DMS79 treated with DMSO at 0.1 percent for 48 hours (cell line): ENCODE measurements around the gene CDPF1.
A peak's percentile ranks its signal among the peaks of the same experiment; 100 is the strongest.

ENCODE experiments used
- DNase-seq: peaks from one replicate; lab custom pipeline; 2025; lab: John Stamatoyannopoulos, UW

The CDPF1 gene, protein sequence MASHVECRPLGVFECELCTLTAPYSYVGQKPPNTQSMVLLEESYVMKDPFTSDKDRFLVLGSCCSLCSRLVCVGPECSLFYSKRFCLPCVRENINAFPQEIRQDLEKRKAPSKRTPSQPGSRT

GRCh38 chr22:46250035-46250782 lies at the start of gene CDPF1:
TSS of gene CDPF1 (minus strand) at chr22:46250293. CDS start at chr22:46248284, 2,009 bp downstream.
- peak; percentile 57 for DNase-seq

- no peak for DNase-seq
Measured at GRCh38 chr22:46299101-46299500, 49.0 kb upstream of the CDPF1 start.

DNA sequence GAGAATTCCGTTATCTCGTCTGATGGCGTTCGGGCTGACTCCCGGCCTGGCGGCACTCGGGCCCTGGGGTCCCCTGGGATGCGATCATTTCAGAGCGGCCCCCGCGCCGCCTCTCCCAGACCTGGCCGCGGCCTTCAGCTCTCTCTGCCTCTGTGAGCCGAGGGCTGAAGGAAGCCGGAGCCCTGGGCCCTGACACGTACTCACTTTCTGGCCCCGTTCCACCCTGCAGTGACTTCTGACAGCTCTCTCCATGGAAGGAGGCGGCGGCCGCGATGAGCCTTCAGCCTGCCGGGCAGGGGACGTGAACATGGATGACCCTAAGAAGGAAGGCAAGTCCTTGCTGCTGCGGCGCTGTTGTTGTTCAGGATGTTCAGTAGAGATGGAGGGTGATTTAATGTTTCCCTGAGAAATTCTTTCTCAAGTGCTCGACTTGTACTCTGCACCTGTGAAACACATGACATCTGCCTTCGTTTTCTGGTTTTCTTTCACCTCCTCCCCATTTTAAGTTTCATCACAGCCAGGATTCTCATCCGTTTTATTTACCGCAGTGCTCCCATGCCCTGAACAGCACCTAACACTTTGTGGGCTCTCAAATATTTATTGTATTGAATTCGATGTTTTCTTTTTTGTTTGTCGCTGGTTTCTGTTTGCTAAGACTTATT lies 47.2 kb upstream of the CDPF1 start:
- peak; percentile 5 for DNase-seq

DNA sequence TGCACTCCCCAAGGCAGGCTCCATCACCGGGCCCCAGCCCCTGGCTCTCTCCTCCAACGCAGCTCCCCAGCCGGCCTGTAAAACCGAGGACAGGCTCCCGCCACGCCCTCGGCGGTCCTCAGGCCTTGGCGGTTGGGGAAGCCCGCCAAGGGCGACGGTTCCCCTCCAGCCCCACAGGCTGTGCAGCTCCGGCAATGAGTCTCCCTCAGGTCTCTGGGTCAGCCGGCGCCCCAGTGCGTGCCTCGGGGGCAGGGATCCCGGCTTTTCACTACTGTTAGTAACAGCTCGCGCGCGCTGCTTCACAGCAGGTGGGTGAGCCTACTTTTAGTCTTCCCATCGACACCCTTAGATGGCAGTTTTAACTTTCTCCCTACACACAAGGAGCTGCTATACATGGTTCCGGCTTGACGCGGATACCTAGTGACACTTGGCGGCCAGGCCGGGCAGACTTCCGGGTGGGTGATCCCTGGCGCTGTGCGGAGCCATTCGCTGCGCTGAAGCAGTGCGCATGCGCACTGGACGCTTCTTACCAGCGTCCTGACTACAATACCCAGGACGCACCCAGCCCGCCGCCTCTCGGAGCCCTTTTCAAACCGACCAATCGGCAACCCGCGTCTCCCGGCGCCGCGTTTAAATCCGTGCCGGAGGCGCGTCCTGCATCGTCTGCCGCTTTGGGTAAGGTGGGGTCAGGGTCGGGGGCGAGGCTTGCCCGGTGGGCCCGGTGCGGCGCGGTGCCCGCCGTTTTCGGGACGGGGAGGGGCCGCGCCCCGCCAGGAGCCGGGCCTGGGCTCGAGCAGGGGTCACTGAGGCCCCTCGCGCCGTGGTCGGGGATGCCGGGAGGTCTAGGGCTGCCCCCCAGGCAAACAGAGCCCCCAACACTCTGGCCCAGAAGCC lies 46.4 kb upstream of the CDPF1 start, which contains the start of gene GTSE1:
TSS of gene GTSE1 (plus strand) at position 614 of the 894 bp plus-strand sequence. CDS start 531 bp downstream, outside the sequence.
- DNase-seq = peak; percentile 88

- DNase-seq = no peak
Measured at GRCh38 chr22:46295277-46295971, 45.3 kb upstream of the CDPF1 start.

DNA sequence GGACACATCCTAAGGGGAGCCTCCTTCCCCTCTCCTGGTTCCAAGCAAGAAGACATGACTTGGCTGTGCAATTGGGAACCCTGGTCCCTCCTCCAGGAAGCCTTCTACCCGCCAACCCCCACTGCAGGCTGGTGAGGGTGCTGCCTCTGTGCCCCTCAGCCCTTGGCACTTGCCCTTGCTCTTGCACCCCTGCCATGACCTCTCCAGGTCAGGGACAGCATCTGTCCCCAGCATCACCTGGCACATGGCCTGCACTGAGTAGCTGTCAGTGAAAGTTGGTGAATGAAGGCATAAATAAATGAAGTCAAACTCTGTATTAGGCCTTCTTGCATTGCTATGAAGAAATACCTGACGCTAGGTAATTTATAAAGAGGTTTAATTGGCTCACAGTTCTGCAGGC lies 44.7 kb upstream of the CDPF1 start:
- no peak for DNase-seq

GRCh38 chr22:46293577-46294260 lies 43.6 kb upstream of the CDPF1 start:
- no peak for DNase-seq

DNA sequence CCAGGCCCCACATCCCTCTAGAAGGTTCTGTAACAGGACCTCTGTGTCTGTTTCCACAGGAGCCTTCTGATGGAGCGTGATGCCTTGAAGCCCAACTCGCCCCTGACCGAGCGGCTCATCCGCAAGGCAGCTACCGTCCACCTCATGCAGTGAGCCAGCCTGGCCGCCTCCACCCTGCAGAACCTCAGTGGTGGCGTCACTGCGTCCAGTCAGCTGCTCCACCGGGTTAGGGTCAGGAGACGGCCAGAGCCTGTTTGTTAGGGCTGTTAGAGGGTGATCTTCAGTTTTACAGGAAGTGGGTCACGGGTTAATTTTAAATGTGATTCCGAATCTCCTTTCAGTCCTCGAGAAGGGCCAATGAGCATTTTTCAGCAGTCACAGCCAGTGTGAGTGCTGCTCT lies 42.6 kb upstream of the CDPF1 start:
- no peak for DNase-seq

DNA sequence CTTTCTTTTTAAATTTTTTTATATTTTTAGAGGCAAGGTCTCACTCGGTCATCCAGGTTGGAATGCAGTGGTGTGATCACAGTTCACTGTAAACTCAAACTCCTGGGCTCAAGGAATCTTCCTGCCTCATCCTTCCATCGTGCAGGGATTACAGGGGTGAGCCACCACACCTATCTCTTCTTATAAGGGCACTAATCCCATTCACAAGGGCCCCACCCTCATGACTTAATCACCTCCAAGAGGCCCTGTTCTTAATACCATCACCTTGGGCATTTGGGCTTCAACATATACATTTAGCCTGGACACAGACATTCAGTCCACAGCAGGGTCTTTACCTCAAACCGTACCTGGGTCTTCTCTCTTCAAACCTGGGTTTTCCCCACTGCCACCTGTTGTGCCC lies 42.1 kb upstream of the CDPF1 start:
- no peak for DNase-seq

DNA sequence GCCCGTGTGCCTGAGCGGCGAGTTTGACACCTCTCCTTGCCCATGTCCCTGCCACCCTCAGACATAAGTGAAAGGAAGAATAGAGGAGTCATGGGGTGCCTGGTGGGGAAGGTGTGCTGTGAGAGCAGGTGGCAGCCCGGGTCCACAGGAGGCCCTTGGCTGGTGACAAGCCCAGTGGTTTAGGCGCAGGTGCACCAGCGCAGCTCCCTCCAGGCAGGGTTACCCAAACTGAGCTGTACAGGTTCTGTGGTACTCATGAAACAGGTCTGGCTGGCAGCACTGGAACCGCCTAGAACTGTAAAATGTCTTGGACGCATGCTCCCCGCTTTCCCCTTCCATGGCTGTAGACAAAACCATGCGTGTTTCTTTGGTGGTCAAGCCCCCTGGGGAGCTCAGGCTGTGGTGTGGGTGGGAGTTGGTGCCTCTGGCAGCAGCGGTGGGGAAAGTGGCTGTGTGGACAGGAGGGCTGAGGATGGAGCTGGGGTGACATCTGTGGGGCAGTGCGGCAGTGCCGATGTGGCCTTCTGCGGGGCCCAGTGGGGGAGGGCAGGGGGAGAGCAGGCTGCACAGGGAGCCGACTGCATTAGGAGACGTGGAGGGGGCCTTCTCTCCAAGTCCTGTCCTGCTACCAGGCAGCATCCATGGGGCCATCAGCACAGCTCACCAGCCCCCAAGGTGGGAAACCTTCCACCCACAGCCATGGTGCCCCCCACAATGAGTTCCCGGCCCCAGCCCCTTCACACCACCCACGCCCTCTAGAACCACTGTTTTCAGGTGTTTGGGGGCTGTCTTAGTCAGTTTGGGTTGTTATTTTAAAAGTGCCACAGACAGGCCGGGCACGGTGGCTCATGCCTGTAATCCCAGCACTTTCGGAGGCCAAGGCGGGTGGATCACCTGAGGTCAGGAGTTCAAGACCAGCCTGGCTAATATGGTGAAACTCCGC lies 41.0 kb upstream of the CDPF1 start:
- no peak for DNase-seq

DNA sequence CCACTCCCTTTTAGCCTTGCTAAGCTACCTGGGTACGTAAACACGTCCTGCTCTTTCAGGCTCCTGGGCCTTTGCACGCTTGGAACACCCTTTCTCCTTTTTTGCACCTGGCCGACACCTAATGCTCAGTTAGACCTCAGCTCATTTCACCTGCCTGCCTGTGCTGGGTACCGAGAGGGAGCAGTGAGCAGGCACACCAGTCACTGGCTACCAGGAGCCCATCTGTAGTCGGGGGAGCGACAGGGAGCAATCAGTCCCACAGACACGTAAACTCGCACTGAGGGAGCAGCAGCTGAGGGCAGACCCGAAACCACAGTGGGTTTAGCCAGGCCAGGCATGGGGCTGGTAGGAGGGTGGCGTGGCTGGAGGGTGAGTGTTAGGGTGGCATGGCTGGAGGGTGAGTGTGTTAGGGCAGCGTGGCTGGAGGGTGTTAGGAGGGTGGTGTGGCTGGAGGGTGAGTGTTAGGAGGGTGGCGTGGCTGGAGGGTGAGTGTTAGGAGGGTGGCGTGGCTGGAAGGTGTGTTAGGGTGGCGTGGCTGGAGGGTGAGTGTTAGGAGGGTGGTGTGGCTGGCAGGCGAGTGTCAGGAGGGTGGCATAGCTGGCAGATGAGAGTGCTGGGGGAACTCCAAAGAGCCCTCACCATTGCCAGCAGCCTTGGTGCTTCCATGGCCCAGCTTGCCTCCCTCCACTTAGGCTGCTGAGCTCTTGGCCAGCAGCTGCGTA lies 40.2 kb upstream of the CDPF1 start:
- no peak for DNase-seq

DNA sequence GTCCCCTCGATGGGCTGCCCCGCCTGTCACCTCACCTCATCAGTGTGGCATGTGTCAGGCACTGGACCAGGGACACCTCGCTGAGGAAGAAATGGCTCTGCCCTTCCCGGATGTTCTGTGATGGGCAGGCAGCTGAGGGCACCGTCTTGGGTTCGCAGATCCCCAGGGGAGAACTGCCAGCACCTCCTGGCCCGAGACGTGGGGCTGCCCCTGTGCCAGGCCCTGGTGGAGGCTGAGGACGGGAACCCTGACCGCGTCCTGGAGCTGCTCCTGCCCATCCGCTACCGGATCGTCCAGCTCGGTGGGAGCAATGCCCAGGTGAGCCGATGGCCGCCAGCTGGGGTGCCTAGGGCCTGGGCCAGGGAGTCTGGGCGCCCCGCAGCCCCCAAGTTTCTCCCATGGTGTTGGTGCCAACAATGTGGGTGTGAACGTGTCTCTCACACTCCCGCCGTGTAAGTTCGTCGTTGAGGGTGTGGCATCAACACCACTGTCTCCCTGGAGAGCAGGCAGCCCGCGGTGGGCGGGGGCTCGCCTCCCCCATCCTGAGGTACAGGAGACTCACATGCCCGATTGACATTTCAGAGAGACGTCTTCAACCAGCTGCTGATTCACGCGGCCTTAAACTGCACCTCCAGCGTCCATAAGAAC lies 39.3 kb upstream of the CDPF1 start:
- DNase-seq = no peak

DNA sequence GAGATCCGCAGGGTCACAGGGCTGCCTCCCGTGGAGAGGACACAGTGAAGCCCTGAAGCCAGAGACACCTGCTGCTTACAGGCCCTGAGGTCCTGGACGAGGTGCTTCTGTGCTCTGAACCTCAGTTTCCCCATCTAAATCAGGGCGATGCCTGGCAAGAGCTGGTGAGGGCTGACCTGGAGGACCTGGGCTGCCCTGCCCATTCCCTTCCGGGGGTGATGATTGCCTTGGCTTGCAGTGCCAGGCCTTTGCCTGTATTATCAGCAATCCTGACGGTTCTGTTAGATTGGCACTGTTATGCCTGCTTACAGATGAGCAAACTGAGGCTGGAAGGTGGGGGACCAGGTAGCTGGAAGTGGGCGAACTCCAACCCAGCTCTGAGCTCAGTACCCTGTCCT lies 38.8 kb upstream of the CDPF1 start:
- no peak for DNase-seq

GRCh38 chr22:46287873-46288751 lies 38.0 kb upstream of the CDPF1 start:
- no peak for DNase-seq

DNA sequence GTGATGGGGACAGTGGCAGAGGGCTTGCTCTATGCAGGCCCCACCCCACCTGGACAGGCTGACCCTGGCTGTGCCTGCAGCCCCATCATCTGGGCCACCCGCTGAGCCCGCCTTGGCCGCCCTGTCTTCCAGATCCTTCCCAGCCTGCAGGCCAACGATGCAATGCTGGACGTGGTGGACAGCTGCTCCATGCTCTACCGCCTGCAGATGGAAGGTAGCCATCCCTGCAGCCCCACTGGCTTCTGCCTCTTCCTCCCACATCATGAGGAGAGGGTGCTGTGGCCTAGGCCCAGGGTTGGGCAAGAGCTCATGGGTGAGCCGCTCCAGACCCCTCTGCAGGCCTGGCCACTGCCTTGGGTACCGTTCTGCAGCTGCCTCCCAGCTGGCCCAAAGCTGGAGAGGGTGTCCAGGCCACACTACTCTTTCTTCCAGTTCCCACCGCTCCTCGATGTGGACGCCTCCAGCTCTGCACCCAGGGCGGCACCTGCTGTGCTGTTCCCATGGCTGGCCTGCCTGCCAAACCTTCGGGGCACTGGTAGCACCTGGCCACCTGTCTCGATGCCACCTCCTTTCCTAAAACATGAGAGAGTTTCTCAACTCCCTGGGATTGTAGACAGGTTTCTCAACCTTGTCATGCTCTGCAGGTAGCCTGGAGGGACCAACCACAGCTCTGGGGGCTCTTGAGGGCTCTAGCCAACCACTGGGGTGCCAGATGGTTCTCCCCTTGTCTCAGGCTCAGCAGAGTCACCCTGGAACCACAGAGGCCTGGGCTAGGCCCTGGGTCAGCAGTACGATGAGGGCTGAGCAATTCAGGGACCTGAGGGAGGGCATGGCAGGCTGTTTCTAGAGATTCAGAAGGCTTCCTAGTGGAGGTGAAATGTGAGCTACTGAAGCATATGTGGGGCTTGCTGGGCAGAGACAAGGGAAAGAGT lies 37.1 kb upstream of the CDPF1 start:
- DNase-seq = no peak

- no peak for DNase-seq
Measured at GRCh38 chr22:46286006-46286405, 35.9 kb upstream of the CDPF1 start.
